KBM-7 (cell line): ENCODE data around the gene XPNPEP1.

ENCODE experiments used
- DNase-seq: peaks from one replicate; pipeline ENCODE4 v3.0.0-alpha.2; 2015
- in situ Hi-C: fragments of 300-500 bp; cut with MboI; formaldehyde crosslinking; loops from 2 replicates; pipeline ENCODE4 v1.14.3; 2020; ENCODE audit warnings: low sequenced_read_pairs, low pct_unique_long_range_greater_than_20kb, mixed read lengths

The XPNPEP1 gene

DNA sequence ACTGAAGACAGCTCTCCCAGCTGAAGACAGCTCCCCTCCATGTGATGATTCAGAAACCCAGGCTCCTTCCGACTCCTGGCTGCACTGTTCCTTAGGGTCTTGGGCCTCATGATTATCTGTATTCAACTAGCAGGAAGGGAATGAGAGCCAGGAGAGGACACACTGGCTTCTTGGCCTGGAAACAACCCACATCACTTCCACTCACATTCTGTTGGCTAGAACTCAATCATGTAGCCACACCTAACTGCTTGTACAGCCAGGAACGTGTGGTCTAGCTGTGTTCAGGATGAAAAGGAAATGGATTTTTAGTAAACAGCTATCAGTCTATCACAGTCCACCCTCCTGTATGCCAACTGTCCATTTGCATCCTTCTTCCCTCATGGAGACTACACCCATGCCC is 30.5 kb upstream of the XPNPEP1 start:
- no peak for DNase-seq
- in situ Hi-C loops, result no loop called here

DNA sequence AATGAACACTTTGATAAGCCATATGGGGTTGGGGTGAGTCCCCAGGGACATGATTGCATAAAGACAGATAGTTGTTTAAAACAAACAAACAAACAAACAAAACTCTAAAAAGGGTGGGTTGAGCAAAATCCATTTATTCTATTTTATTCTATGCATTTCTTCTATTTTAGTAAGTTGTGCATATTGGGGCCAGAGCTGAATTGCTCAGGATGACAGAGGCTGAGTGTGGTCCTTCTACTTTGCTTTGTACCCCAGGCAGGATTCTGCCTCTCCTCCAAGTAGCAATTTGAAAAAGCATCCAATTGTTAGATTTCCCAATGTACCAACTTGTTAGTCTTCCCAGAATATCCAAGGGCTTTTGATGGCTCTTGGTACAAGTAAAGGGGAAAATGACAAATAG is 29.2 kb upstream of the XPNPEP1 start:
- DNase-seq, result no peak
- in situ Hi-C loops, result no loop called here

DNA sequence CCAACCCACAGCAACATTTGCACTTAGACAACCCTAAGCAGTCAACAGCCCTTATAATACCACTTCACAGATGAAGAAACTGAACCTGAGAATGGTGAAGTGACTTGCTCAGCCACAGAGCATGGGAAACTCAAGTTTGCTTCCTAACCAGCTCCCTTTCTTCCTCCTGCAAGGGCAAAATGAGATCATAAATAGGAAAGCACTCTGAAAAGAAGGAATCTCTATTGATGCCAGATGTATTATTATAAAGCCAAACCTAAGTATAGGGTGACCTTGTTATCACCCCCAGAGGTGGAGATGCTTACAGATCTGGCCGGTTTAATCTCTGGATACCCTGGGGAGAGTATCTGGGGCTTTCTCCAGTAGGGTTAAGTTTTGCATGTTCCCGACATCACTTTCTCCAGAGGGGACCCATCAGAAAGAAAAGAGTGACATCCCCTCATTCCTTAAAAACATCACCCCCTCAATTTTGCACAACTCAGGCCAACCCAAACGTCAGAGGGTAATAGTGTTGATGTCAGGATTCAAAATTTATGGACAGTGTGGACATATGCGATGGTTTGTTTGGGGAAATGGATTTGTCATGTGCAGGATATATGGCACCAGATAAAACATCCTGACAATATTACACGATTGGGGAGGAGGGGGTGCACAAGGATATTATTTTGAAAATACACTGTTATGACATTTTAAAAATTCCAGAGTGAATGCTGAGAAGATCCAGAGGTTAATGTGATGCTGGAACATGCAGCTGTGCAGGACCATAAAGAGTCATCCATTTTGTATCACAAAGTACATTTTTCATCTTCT is 24.0 kb upstream of the XPNPEP1 start:
- in situ Hi-C loops, result no loop called here
- no peak for DNase-seq

DNA sequence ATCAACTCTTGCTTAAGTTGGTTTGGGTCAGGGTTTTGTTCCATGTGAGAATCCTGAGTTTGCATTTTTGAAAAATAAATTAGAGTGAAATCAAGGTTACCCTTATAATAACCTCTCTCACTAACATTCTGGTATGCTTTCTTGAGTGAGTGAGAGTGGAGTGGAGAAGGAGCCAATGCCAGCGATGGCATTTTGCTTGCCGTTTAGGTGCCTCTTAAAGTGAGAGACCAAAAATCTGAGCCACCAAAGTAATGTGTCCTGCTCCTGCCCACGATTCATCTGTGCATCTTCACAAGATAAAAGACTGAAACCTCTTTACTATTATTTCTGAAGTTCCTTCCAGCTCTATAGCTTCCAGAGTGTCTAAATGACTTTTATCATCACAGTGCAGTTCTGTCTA is 23.4 kb upstream of the XPNPEP1 start:
- DNase-seq, result no peak
- in situ Hi-C loops, result no loop called here

DNA sequence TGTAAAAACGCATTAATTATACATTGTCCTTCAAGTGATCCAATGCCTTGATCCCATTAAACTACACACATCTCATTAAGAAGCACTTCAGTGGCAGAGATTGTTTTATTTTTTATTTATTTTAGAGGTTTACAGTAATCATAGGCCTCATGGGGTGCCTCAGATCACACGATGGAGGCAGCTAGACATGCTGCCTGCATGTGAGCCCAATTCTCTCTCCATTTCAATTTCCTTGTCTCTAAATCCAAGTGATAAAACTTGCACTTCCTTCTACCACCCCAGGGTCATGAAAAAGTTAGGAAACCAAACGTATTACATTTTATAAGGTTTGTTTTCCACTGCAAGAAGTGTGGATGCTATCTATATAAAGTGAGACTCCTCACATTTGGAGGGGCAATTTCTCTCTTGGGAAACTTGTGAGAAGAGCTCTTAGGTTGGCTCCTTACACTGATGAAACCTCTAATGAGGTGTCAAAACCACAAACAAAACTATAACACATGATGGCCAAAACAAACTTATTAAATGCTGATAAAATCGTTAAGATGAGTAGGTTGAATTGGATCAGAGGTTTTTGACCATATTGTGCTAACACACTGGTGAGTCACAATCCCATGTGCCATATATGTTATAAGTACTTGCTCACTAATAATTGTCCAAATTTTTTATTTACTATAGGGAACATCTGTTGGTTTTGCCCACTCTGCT is 22.3 kb upstream of the XPNPEP1 start:
- in situ Hi-C loops, result no loop called here
- no peak for DNase-seq

DNA sequence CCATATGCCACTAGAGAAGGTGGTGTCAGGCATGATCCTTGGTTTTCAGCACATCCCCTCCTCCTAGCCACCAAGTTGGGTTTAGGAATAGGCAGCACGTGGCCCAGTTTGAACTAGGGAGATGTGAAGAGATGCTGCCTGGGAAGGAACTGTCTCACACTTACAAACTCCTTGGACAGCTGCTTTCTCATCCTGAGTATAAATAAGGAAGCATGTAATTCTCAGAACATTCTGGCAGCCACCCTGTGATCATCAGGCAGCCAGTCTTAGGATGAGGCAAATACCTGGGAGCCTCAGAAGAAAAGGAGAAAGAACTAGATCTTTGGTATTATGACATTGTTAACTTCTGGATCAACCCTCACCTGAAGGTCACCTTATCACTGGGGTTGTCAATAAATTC is 21.3 kb upstream of the XPNPEP1 start:
- DNase-seq, result no peak

DNA sequence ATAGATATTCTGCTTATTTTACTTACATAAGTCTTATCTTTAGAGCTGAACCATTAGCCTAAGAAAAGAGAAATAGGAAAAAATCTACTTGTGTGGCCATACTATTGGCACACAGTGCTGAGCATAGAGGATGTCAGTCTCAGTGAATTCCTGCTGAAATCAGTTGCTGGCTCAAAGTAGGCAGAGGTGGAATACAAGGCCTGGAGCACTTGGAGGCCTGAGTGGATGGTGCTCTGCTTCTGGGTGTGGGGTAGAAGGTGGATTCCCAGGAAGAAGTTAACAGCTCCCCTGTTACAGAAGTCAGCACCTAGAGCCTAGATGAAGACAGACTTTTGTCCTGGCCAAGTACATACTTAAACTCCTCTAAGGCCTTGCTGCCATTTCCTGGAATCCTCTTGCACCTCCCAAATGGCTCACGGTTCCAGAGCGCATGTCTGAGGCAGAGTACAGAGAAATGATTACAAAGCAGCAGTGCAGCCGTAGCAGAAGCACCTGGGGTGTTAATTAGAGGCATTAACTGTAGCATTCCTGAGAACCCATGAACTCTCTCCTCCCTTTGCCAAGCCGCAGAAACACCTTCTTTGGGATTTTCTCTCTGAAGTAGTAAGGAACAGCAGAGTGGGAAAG is 18.0 kb upstream of the XPNPEP1 start:
- DNase-seq, result no peak
- in situ Hi-C loops, result no loop called here

More for the DNA sequence above, 21.3 kb upstream of the XPNPEP1 start:
- in situ Hi-C loops, result no loop called here

DNA sequence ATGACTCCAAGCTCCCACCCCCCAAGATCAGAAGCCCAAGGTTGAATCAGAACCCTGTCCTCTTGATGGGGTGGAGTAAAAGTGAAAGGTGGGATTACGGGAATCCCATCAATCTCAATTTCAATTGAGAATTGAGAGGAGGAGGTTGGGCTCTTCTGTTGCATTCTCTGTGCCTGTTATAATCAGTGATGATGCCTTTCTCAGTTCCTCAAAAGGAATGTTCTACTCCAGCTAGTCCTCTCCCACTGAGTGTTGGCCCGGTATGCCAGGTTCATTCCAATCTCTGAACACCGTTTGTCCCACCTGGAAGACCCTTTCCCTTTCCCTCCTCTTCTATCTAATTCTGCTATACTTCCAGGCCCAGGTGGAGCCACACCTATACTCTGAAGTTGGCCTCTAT is 17.2 kb upstream of the XPNPEP1 start:
- in situ Hi-C loops, result no loop called here
- DNase-seq, result no peak

DNA sequence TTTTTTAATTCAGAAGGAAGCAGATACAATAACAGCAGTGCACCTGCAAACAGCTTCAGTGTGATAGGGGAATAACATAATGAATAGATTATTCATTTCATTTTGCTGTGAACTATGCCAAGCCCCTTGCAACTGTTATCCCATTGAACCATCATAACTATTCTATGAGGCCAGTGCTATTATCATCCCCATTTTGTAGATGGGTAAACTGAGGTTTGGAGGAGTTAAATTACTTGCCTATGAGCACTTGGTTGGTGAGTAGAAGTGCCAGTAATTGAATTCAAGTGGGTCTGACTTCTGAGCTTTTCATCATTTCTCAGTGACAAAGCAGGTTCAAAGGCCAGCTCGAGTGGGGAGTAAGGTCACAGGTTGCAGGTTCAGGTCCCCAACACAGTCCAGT is 16.8 kb upstream of the XPNPEP1 start:
- DNase-seq, result no peak
- in situ Hi-C loops, result no loop called here

DNA sequence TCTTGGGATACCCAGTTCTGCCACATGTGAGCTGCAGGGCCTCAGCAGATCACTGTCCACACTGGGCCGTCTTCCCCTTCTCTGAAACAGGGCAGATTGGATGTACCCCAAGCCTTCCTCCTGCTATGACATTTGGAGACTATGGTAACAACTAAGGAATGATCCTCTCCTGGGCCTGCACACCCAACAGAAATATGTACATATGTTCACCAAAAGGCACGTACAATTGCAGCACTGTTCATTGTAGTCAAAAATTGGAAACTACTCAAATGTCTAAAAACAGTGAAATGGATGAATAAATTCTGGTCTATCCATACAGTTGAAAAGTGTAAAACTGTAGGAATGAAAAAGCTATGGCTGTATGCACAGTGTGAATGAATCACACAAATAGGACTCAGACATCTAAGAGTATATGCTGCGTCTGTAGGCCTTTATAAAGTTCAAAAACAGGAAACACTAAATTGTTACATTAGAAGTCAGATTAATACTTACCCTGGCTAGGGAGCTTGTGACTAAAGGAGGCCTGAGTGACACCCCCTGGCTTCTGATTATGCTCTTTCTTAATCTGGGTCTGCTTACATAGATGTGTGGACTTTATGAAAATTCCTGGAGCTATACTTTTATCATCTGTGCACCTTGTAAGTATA is 16.1 kb upstream of the XPNPEP1 start:
- DNase-seq, result no peak
- in situ Hi-C loops, result no loop called here

DNA sequence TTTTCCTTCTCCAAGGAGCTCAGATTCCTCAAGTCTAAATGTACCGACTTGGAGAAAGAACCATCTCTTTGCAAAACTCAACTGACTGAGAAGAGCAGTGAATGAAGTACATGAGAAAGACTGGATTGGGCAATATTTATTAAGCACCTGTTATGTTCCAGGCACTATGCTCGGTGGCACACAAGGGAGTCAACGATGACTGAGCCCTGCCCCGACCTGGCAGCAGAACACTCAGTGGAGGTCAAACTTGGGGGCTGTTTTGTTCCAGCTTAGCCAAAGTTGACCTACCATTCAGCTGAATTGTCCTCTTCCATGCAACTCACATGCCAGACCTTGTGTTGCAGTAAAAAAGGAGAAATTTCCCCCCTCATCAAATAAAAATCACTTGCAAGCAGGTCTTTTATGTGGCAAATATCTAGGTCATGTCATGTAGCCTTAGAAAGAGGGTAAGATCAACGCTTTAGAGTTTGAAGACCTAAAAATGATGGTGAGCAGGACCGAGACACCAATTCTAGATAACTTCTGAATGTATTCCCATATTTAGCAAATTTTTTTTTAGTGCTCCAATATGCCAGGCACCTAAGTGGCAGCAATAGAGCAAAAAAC is 14.3 kb upstream of the XPNPEP1 start:
- no peak for DNase-seq
- in situ Hi-C loops, result no loop called here

DNA sequence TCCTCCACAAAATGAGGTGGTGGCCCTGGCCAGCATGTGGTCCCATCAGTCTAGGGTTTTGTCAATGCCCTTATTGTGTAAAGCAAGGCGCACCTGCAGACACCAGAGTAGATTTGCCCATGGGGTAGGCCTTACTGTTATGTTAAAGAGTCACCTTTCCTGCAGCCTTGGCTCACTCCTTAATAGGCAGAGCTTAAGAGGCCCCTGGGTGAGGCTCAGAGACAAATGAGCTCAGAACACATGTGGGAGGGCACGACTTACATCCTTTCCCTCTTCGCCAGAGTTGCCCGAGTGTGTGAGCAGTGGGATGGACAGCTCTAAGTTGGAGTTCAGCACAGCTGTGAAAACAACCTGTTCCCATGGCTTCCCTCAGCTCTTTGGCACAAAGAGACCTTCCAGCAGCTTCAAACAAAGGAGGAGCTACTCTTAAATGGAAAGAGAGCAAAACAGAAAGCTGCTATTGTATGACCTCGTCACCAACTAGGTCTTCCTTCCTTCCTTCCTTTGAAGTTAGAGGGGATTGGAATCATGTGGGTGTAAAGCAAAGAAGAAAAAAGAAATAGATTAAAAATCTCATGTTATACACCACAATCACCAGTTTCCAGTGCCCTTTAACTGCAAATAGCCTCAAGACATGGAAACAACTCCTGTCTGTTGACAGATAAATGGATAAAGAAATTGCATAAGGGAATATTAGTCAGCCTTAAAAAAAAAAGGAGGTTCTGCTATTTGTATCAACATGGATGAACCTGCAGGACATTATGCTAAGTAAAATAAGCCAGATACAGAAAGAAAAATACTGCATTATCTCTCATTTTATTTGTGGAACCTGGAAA is 11.9 kb upstream of the XPNPEP1 start:
- in situ Hi-C loops, result no loop called here
- peak; percentile 37 for DNase-seq

DNA sequence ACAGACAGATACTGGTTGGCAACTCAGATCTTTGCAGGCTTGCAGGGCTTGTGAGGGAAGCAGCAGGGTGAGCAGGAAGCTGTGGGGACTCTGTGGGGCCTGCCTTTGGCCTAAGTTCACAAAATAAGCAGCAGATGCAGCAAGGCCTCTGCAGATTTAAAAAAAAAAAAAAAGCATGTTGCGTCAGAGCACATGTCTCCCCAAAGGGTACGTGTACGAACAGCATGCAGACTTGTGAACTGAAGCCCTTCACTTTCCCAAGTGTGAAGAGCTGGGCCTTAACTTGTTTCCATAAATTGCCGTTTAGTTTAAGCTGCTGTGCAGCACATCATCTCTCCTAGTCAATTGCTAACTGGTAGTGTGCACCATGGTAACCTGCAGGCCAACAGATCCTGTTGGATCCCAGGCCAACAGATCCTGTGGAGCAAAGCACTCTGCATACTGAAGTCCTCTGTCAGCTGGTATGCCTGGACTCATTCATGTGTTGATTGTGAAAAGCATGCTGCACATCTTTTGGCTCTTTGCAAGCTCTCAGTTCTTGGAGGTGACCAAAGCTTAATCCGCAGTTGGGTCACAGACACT is 10.8 kb upstream of the XPNPEP1 start:
- in situ Hi-C loops, result no loop called here
- DNase-seq, result peak; percentile 53

DNA sequence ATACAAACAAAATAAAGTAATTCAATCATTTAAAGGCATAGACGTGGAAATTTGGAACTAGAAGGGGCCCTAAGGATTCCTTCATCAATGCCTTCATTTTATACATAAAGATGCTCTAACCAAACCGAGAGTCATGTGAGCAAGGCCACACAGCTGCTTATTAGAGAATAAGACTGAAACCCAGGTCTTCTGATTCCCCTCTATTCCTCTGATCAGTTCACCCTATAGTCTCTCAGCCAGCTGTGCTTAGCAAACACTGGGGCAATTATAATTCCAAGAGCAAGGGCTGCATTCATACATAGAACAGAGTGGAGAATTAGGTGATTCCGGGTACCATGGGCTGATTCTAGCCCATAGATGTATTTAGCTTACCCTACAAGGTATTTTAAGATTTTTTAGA is 9.7 kb upstream of the XPNPEP1 start:
- in situ Hi-C loops, result no loop called here
- DNase-seq, result no peak

DNA sequence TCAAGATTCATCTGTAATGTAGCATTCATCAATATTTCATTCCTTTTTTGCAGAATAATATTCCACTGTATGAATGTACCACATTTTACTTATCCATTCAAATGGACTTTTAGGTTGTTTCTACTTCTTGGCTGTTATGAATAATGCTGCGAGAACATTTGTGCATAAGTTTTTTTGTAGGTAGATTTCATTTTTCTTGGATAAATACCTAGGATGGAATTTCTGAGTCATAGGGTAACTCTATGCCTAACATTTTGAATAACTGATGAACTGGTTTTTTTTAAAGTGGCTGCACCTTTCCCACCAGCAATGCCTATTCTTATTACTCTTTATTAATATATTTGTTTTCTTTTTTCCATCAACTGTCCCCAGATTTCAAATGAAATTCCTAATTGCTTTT is 9.1 kb upstream of the XPNPEP1 start:
- in situ Hi-C loops, result no loop called here

DNA sequence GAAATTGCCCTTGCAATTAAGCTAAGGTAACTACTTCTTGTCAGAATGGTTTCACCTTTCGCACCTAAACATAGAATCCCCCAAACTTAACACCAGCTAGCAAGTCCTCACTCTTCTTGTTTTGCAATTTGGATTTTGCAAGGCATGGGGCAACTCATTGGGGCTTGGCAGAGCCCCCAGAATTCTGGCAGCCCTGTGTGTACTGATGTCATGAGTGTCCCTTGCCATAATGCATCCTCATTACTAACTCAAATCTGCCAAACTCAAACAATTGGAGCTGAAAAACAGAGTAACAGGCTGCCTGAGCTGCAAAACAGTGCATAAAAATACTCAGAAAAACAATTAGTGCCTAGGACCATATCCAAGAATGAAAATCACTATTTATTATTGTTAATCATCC is 7.9 kb upstream of the XPNPEP1 start:
- DNase-seq, result no peak
- in situ Hi-C loops, result no loop called here

More for the DNA sequence above, 9.1 kb upstream of the XPNPEP1 start:
- no peak for DNase-seq

DNA sequence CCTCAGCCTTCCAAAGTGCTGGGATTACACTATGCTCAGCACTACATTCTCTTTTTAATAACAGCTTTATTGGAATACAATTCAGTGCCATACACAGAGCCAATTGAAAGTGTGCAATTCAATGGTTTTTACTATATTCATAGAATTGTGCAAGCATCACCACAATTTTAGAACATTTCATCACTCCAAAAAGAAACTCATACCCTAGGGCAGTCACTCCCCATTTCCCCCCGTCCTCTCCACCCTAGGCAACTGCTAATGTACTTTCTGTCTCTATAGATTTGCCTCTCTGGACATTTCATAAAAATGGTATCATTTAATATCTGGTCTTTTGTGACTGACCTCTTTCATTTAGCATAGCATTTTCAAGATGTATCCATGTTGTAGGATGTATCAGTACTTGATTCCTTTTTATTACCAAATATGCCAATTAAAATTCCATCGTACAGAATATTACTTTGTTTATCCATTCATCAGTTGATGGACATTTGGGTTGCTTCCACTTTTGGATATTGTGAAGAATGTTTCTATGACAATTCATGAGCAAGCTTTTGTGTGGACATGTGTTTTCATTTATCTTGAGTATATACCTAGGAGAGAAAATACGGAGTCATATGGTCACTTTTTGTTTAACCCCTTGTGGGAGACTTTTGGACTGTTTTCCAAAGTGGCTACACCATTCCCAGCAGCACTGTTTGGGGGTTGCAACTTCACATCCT is 6.3 kb upstream of the XPNPEP1 start:
- no peak for DNase-seq
- in situ Hi-C loops, result no loop called here

DNA sequence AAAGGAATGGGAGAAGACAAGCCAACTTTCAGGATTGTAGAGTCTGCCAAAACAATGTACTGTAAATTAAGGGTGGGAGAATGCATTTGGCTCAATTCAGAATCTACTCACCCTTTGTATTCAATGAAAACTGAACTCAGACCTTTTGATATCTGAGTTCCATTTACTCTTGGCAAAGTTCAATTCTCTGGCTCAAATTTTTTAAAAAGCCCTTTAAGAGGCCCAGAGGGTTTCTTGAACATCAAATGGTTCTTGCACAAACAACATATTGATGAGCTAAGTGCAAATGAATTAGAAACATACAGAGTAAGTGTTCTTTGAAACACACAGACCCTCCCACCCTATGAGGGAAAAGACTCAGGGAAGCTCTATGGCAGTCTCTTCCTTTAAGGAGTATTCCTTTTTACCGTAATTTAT is 5.2 kb upstream of the XPNPEP1 start:
- in situ Hi-C loops, result no loop called here
- no peak for DNase-seq
